Uterus (tissue), 4 donors: ENCODE data around the gene BPIFB4. TPM values are rescaled to one million over a fixed set of nuclear protein-coding genes. Genes with fewer than 3 reads are reported as not detected.

Experiments
- DNase-seq, 2 donors: peaks; one replicate each; pipeline ENCODE4 v3.0.0-alpha.2; 2019 to 2020
- H3K27ac ChIP-seq, 2 donors: fragments of 200-600 bp; sonication (generic); 1 replicate in 1 of 2; 2 replicates in 1 of 2; pipeline ENCODE4 v1.5.1; 2016 to 2018
- H3K27me3 ChIP-seq, 2 donors: fragments of 200-600 bp; sonication (generic); one replicate each; pipeline ENCODE4 v1.5.1; 2018 to 2019; ENCODE audit warnings: control low read depth in 1 of 2
- H3K36me3 ChIP-seq, 2 donors: fragments of 200-600 bp; sonication (generic); one replicate each; pipeline ENCODE4 v1.5.1; 2019; ENCODE audit warnings: control low read depth in 1 of 2
- H3K4me1 ChIP-seq, 2 donors: fragments of 200-600 bp; sonication (generic); one replicate each; pipeline ENCODE4 v1.5.1; 2018 to 2019; ENCODE audit warnings: control low read depth in 1 of 2
- H3K4me3 ChIP-seq, 2 donors: fragments of 200-600 bp; sonication (generic); 1 replicate in 1 of 2; 2 replicates in 1 of 2; pipeline ENCODE4 v1.5.1; 2018 to 2019; ENCODE audit warnings: mild to moderate bottlenecking in 1 of 2
- H3K9me3 ChIP-seq, 2 donors: fragments of 200-600 bp; sonication (generic); one replicate each; pipeline ENCODE4 v1.5.1; 2019; ENCODE audit warnings: control low read depth in 1 of 2
- CTCF ChIP-seq, 4 experiments: fragments of 200-600 bp in 2 of 4; fragments of 450-650 bp in 2 of 4; sonication (generic) in 2 of 4; IDR thresholded peaks; one replicate each; pipeline ENCODE4 v1.5.1; 2016 to 2019; ENCODE audit warnings: antibody characterized with exemption in 4 of 4, mild to moderate bottlenecking in 2 of 4, moderate library complexity in 1 of 4
- POLR2A ChIP-seq, 2 donors: fragments of 450-650 bp; IDR thresholded peaks; one replicate each; pipeline ENCODE4 v1.6.1; 2016; ENCODE audit warnings: antibody characterized with exemption in 2 of 2, mild to moderate bottlenecking in 1 of 2, moderate library complexity in 1 of 2
- intact Hi-C: fragments of 100-400 bp; cut with DNase I; formaldehyde crosslinking; loops from one replicate; pipeline ENCODE4 v1.15.1; 2023; ENCODE audit warnings: low total_unique reads
- total RNA-seq, 4 donors: library from RNA; depleted of rRNA in 3 of 4; stranded (reverse); fragments of >200 nt in 3 of 4; gene quantifications; one replicate each; pipeline versions ENCODE4 v1.1.0 to v1.2.4, GENCODE V29; 2014 to 2023
- donor health status: DM: yes; HTN: yes; CAD: no.

BPIFB4 gene
- total RNA-seq, 4 donors from 2014 or later = not detected

- Histone ChIP-seq H3K27me3 (no peaks in the 10 kb centered on the region), H3K4me1 (no peaks in the 10 kb centered on the region), H3K27ac (no peak overlapping the region), H3K36me3 (no peaks in the 10 kb centered on the region), H3K9me3 (no peaks in the 10 kb centered on the region), H3K4me3 (no peak overlapping the region)
- TF ChIP-seq CTCF (IDR thresholded peaks at IDR 0.05) (no peak), POLR2A (IDR thresholded peaks at IDR 0.05) (no peak)
- DNase-seq = no peak
- intact Hi-C loops = no loop called here
Measured at GRCh38 chr20:33033381-33033780, 46.1 kb upstream of the BPIFB4 start.

DNA sequence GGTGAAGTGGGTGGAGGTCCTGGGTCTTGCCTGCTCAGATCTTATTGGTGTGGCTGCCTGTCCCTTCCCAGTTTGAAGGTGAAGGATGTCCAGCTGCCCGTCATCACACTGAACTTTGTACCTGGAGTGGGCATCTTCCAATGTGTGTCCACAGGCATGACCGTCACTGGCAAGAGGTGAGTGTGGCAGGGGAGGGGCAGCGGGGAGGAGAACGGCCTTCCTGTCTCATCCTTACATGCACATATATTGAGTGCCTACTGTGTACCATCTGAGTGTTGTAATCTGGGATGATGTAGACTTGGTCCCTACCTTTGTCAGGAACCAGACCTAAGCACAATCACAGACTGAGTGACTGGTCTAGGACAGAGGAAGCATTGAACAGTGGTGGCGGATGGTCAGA, 45.3 kb upstream of the BPIFB4 start:
- intact Hi-C loops = no loop called here
- no peaks in the 10 kb centered on the region for H3K4me1 ChIP-seq
- TF ChIP-seq CTCF (IDR thresholded peaks at IDR 0.05) (no peak), POLR2A (IDR thresholded peaks at IDR 0.05) (no peak)
- DNase-seq = no peak
- H3K27me3 ChIP-seq = no peaks in the 10 kb centered on the region
- no peaks in the 10 kb centered on the region for H3K36me3 ChIP-seq
- H3K27ac ChIP-seq = no peak overlapping the region
- no peaks in the 10 kb centered on the region for H3K9me3 ChIP-seq
- H3K4me3 ChIP-seq = no peak overlapping the region

GRCh38 chr20:33034901-33035492, 44.4 kb upstream of the BPIFB4 start:
- H3K27me3 ChIP-seq = no peaks in the 10 kb centered on the region
- H3K27ac ChIP-seq = no peak overlapping the region
- no peak for TF ChIP-seq CTCF (IDR thresholded peaks at IDR 0.05)
- no peak for TF ChIP-seq POLR2A (IDR thresholded peaks at IDR 0.05)
- no peak overlapping the region for H3K4me3 ChIP-seq
- no peaks in the 10 kb centered on the region for H3K36me3 ChIP-seq
- H3K9me3 ChIP-seq = no peaks in the 10 kb centered on the region
- no peak for DNase-seq
- H3K4me1 ChIP-seq = no peaks in the 10 kb centered on the region
- intact Hi-C loops = no loop called here

- no peak for TF ChIP-seq POLR2A (IDR thresholded peaks at IDR 0.05)
- no peak for TF ChIP-seq CTCF (IDR thresholded peaks at IDR 0.05)
- Histone ChIP-seq H3K4me1 (no peaks in the 10 kb centered on the region), H3K4me3 (no peak overlapping the region), H3K36me3 (no peaks in the 10 kb centered on the region), H3K27ac (no peak overlapping the region), H3K27me3 (no peaks in the 10 kb centered on the region), H3K9me3 (no peaks in the 10 kb centered on the region)
- no peak for DNase-seq
- intact Hi-C loops = no loop called here
Measured at GRCh38 chr20:33037456-33037855, 42.0 kb upstream of the BPIFB4 start.

GRCh38 chr20:33038243-33038642, 41.2 kb upstream of the BPIFB4 start:
- no peaks in the 10 kb centered on the region for H3K4me1 ChIP-seq
- H3K27ac ChIP-seq = no peak overlapping the region
- H3K9me3 ChIP-seq = no peaks in the 10 kb centered on the region
- H3K36me3 ChIP-seq = no peaks in the 10 kb centered on the region
- H3K27me3 ChIP-seq = no peaks in the 10 kb centered on the region
- no peak overlapping the region for H3K4me3 ChIP-seq
- TF ChIP-seq POLR2A (IDR thresholded peaks at IDR 0.05) (no peak), CTCF (IDR thresholded peaks at IDR 0.05) (no peak)
- intact Hi-C loops = no loop called here
- no peak for DNase-seq
